HepG2 (cell line): ENCODE data around the gene ADORA2B. TPM values are rescaled to one million over a fixed set of nuclear protein-coding genes. Genes with fewer than 3 reads are reported as not detected.

ENCODE experiments used
- ATAC-seq: fragments of 200-7000 bp; cut with Tn5 transposase; 3 replicates; pipeline ENCODE4 v1.9.1; 2020; ENCODE audit warnings: mild to moderate bottlenecking, moderate library complexity
- BruUV-seq: library from RNA; stranded (reverse); fragments of 400-500 nt; replicated peaks from 2 replicates; lab custom pipeline; 2021; lab: Mats Ljungman, UMichigan
- CTCF ChIA-PET: fragments of 300-600 bp; formaldehyde crosslinking; extraction: SDS; loops from one replicate; lab custom pipeline; 2021; ENCODE audit warnings: low total read pairs, inconsistent platforms, low intra/inter-chr PET ratio; lab: Yijun Ruan, JAX
- POLR2A ChIA-PET: fragments of 350-600 bp; sonication (Branson Sonifier 250); formaldehyde crosslinking; loops from one replicate; lab custom pipeline; 2020; ENCODE audit warnings: antibody characterized with exemption, inconsistent platforms; lab: Yijun Ruan, JAX
- DNase-seq: peaks from one replicate; pipeline ENCODE4 v3.0.0-alpha.2; 2015; ENCODE audit warnings: low spot score
- FAIRE-seq: peaks from 3 replicates; lab custom pipeline; 2011; peaks lifted over from hg19 to GRCh38; lab: Jason Lieb, UNC
- H2AFZ ChIP-seq: one replicate; pipeline ENCODE4 v1.6.1; 2011; ENCODE audit warnings: low read length, inconsistent platforms
- H3K27ac ChIP-seq: fragments of 300-600 bp; 3 replicates; pipeline ENCODE4 v1.8.0; 2011; ENCODE audit warnings: mixed run types, mild to moderate bottlenecking, mixed read lengths, low read length, inconsistent platforms; ENCODE audit not compliant: insufficient read depth; ENCODE audit errors: extremely low read length
- H3K27me3 ChIP-seq, 2 experiments: fragments of 200-600 bp in 1 of 2; 2 replicates in 1 of 2; 3 replicates in 1 of 2; pipeline versions ENCODE4 v1.6.0 to v1.8.0; 2011; ENCODE audit warnings: low read length in 2 of 2, mild to moderate bottlenecking in 2 of 2, moderate library complexity in 2 of 2, inconsistent platforms in 1 of 2; ENCODE audit not compliant: insufficient read depth in 2 of 2, control insufficient read depth in 1 of 2
- H3K36me3 ChIP-seq, 2 experiments: fragments of 200-600 bp in 1 of 2; replicated peaks in 1 of 2; 2 replicates in 1 of 2; 3 replicates in 1 of 2; pipeline versions ENCODE4 v1.5.1 to v1.8.0; 2011; ENCODE audit warnings: low read length in 2 of 2, inconsistent platforms in 1 of 2; ENCODE audit not compliant: insufficient read depth in 2 of 2, control insufficient read depth in 1 of 2
- H3K4me1 ChIP-seq: 2 replicates; pipeline ENCODE4 v1.5.1; 2012; ENCODE audit warnings: low read length, inconsistent platforms; ENCODE audit not compliant: insufficient read depth
- H3K4me2 ChIP-seq: 2 replicates; pipeline ENCODE4 v1.6.0; 2011; ENCODE audit warnings: low read depth, low read length, inconsistent platforms
- H3K4me3 ChIP-seq, 3 experiments: fragments of 200-600 bp in 1 of 3; sonication (generic), shearing (Covaris generic) in 1 of 3; replicated peaks in 1 of 3; 2 replicates each; pipeline ENCODE4 v1.5.1; 2011 to 2016; ENCODE audit warnings: low read length in 3 of 3, inconsistent platforms in 2 of 3, low read depth in 2 of 3, mild to moderate bottlenecking in 2 of 3, control low read depth in 1 of 3, mixed read lengths in 1 of 3; ENCODE audit not compliant: insufficient read depth in 1 of 3
- H3K79me2 ChIP-seq: one replicate; pipeline ENCODE4 v1.6.1; 2011; ENCODE audit warnings: low read length, inconsistent platforms; ENCODE audit not compliant: insufficient read depth
- H3K9ac ChIP-seq: 2 replicates; pipeline ENCODE4 v1.6.0; 2011; ENCODE audit warnings: mild to moderate bottlenecking, low read depth, low read length, inconsistent platforms; ENCODE audit not compliant: insufficient read depth
- H3K9me3 ChIP-seq: 2 replicates; pipeline ENCODE4 v1.5.1; 2012; ENCODE audit warnings: mild to moderate bottlenecking, low read length
- H4K20me1 ChIP-seq: 2 replicates; pipeline ENCODE4 v1.6.0; 2011; ENCODE audit warnings: inconsistent platforms, mild to moderate bottlenecking, low read length, moderate library complexity; ENCODE audit not compliant: insufficient read depth
- ATF3 ChIP-seq: sonication (generic); formaldehyde crosslinking; IDR thresholded peaks from 2 replicates; pipeline ENCODE4 v1.4.0; 2020; ENCODE audit warnings: missing genetic modification reagents
- JDP2 ChIP-seq: sonication (generic); formaldehyde crosslinking; IDR thresholded peaks from 2 replicates; pipeline ENCODE4 v1.8.1; 2022; ENCODE audit warnings: missing genetic modification reagents, borderline replicate concordance
- KLF9 ChIP-seq: IDR thresholded peaks from 2 replicates; pipeline ENCODE4 v1.6.1; 2016; ENCODE audit warnings: low read depth
- MIXL1 ChIP-seq: IDR thresholded peaks from 2 replicates; pipeline ENCODE4 v1.6.1; 2016
- NR0B2 ChIP-seq: sonication (generic); formaldehyde crosslinking; IDR thresholded peaks from 2 replicates; pipeline ENCODE4 v1.4.0; 2020; ENCODE audit warnings: mild to moderate bottlenecking, missing genetic modification reagents
- RERE ChIP-seq: IDR thresholded peaks from 2 replicates; pipeline ENCODE4 v1.6.1; 2016; ENCODE audit warnings: low read depth, missing genetic modification reagents, missing compliant biosample characterization
- SMAD1 ChIP-seq: sonication (generic); formaldehyde crosslinking; IDR thresholded peaks from 2 replicates; pipeline ENCODE4 v1.4.0; 2020; ENCODE audit warnings: missing genetic modification reagents, low read depth, mild to moderate bottlenecking, borderline replicate concordance
- SRF ChIP-seq: IDR thresholded peaks from 2 replicates; pipeline ENCODE4 v1.6.1; 2011; ENCODE audit warnings: mild to moderate bottlenecking, low read depth, low read length, moderate library complexity
- ZEB1 ChIP-seq: IDR thresholded peaks from 2 replicates; pipeline ENCODE4 v1.6.1; 2012; ENCODE audit warnings: mild to moderate bottlenecking, low read depth, inconsistent platforms; ENCODE audit not compliant: insufficient replicate concordance
- ZNF326 ChIP-seq: sonication (generic); formaldehyde crosslinking; IDR thresholded peaks from 2 replicates; pipeline ENCODE4 v1.4.0; 2020; ENCODE audit warnings: missing genetic modification reagents, borderline replicate concordance
- ZNF724P ChIP-seq: sonication (generic); formaldehyde crosslinking; IDR thresholded peaks from 2 replicates; pipeline ENCODE4 v1.8.0; 2022; ENCODE audit warnings: missing genetic modification reagents, borderline replicate concordance
- ZSCAN30 ChIP-seq: sonication (generic); formaldehyde crosslinking; IDR thresholded peaks from 2 replicates; pipeline ENCODE4 v1.5.0; 2020; ENCODE audit warnings: mild to moderate bottlenecking, missing genetic modification reagents
- WGBS: methylation state at CpG from one replicate; pipeline ENCODE4 v1.1.6; 2017; ENCODE audit warnings: low lambda C conversion rate; 5-methylcytosine and 5-hydroxymethylcytosine counted together
- in situ Hi-C: cut with HindIII; loops from 2 replicates; pipeline ENCODE4 v1.10.0; 2017; ENCODE audit warnings: low pct_unique_long_range_greater_than_20kb; ENCODE audit not compliant: extremely low pct_ligation_motif_present
- intact Hi-C: fragments of 100-400 bp; cut with micrococcal nuclease; formaldehyde crosslinking; loops from one replicate; pipeline ENCODE4 v1.10.0; 2022; ENCODE audit not compliant: unreplicated experiment
- polyA plus RNA-seq, 8 experiments: library from polyadenylated mRNA; depleted of rRNA in 3 of 8; stranded (reverse) in 7 of 8; unstranded in 1 of 8; fragments of >200 nt; fragmentation: Illumina TruSeq in 4 of 8; extraction: Trizol in 4 of 8; gene quantifications; 2 replicates each; pipeline versions ENCODE4 v1.2.1 to v1.2.3, GENCODE V29; 2011 to 2016; ENCODE audit warnings: low read depth in 4 of 8, missing spikeins in 1 of 8, mixed read lengths in 1 of 8; ENCODE audit not compliant: insufficient read depth in 1 of 8
- total RNA-seq, 5 experiments: library from RNA; depleted of rRNA; stranded (reverse); fragments of >200 nt; fragmentation: Illumina TruSeq; extraction: Trizol; gene quantifications; 2 replicates each; pipeline ENCODE4 v1.2.3, GENCODE V29; 2016; ENCODE audit warnings: low read depth in 1 of 5

Gene ADORA2B
- total and polyA plus RNA-seq, 2 of the 13 experiments (the other 11 are each of a cell fraction or from before 2014, with no cell fraction given), result 10.4 to 20.0 TPM

- Histone ChIP-seq H3K4me2 (no peak overlapping the region), H3K27me3 (peaks cover 0 to 2% of the 10 kb centered on the region in 2 experiments; a peak in 2 of 5 replicates)
- CTCF ChIA-PET, result no interaction called here
- TF ChIP-seq SRF, result no peak
- no peak for TF ChIP-seq ZNF724P (CRISPR knock-in tag)
- TF ChIP-seq MIXL1 (CRISPR knock-in tag), result no peak
- TF ChIP-seq NR0B2 (CRISPR knock-in tag), result no peak
- TF ChIP-seq, all 625 proteins: peak for 0
- Histone ChIP-seq H4K20me1 (no peaks in the 10 kb centered on the region), H3K9me3 (no peaks in the 10 kb centered on the region), H3K36me3 (no peaks in the 10 kb centered on the region), H3K4me1 (peaks cover 6% of the 10 kb centered on the region), H3K4me3 (no peak overlapping the region), H3K9ac (no peak overlapping the region), H3K27ac (no peak overlapping the region), H3K79me2 (no peaks in the 10 kb centered on the region), H2AFZ (no peak overlapping the region)
- no peak for DNase-seq
- POLR2A ChIA-PET, result no interaction called here
- BruUV-seq, result no TSS peak
- 25% methylated on average over 6 of the region's 6 CpGs for WGBS
- intact Hi-C loops (no loop called here), in situ Hi-C loops (no loop called here)
- no peak for ATAC-seq
- FAIRE-seq, result no peak
These were observed 30.3 kb upstream of the ADORA2B start for GRCh38 chr17:15914400-15915170.

GRCh38 chr17:15915961-15916360 lies 29.0 kb upstream of the ADORA2B start:
- H3K4me3 ChIP-seq, result no peak overlapping the region
- WGBS, result 80% methylated on average over 1 of the region's 6 CpGs
- FAIRE-seq, result no peak
- no peak for ATAC-seq
- H3K9ac ChIP-seq, result no peak overlapping the region
- no peaks in the 10 kb centered on the region for H3K79me2 ChIP-seq
- H3K4me1 ChIP-seq, result peaks cover 8% of the 10 kb centered on the region
- CTCF ChIA-PET, result no interaction called here
- H4K20me1 ChIP-seq, result no peaks in the 10 kb centered on the region
- no peak overlapping the region for H3K4me2 ChIP-seq
- no peak for DNase-seq
- H3K27ac ChIP-seq, result no peak overlapping the region
- H2AFZ ChIP-seq, result no peak overlapping the region
- BruUV-seq, result no TSS peak
- intact Hi-C loops, result no loop called here
- POLR2A ChIA-PET, result no interaction called here
- in situ Hi-C loops, result no loop called here
- H3K36me3 ChIP-seq, result no peaks in the 10 kb centered on the region
- H3K9me3 ChIP-seq, result no peaks in the 10 kb centered on the region
- peaks cover 0 to 2% of the 10 kb centered on the region in 2 experiments; a peak in 2 of 5 replicates for H3K27me3 ChIP-seq
- no peak for TF ChIP-seq RERE (CRISPR knock-in tag)
- no peak for TF ChIP-seq ZNF326 (CRISPR knock-in tag)
- no peak for TF ChIP-seq ZEB1
- TF ChIP-seq SMAD1, result no peak
- TF ChIP-seq ZSCAN30, result no peak
- TF ChIP-seq JDP2 (CRISPR knock-in tag), result no peak
- TF ChIP-seq ATF3, result no peak
- TF ChIP-seq KLF9, result no peak
